SU-DHL-6 (cell line): Measurements from ENCODE around the gene ZDHHC19.

Experiments
- CTCF ChIP-seq: fragments of 200-600 bp; sonication (generic); IDR thresholded peaks from one replicate; pipeline ENCODE4 v1.5.1; 2017; ENCODE audit warnings: antibody characterized with exemption, mild to moderate bottlenecking, low read length, moderate library complexity; ENCODE audit not compliant: insufficient read depth, poor library complexity, severe bottlenecking
- EZH2phosphoT487 ChIP-seq: fragments of 200-600 bp; sonication (generic), shearing (Covaris generic); conservative IDR thresholded peaks from 2 replicates; pipeline ENCODE4 v1.6.1; 2018; ENCODE audit warnings: mild to moderate bottlenecking, antibody characterized with exemption, low read length, moderate library complexity, mixed read lengths

- TF ChIP-seq CTCF (no peak), EZH2phosphoT487 (no peak)
Observed at GRCh38 chr3:196240424-196240823, 29.2 kb upstream of the ZDHHC19 start.
